WERI-Rb-1 (cell line): ENCODE data around the gene PAX4.
A peak's percentile ranks its signal among the peaks of the same experiment; 100 is the strongest.

Experiments
- DNase-seq: peaks from one replicate; pipeline ENCODE4 v3.0.0-alpha.2; 2020
- H3K27ac ChIP-seq: fragments of 250-450 bp; sonication (Bioruptor Pico); 2 replicates; pipeline ENCODE4 v1.5.1; 2020; ENCODE audit warnings: mild to moderate bottlenecking, moderate library complexity
- H3K27me3 ChIP-seq: fragments of 250-450 bp; sonication (Bioruptor Pico); 2 replicates; pipeline ENCODE4 v1.5.1; 2021; ENCODE audit warnings: mild to moderate bottlenecking, low read depth, moderate library complexity; ENCODE audit not compliant: insufficient read depth, severe bottlenecking
- H3K36me3 ChIP-seq: fragments of 250-450 bp; sonication (Bioruptor Pico); 2 replicates; pipeline ENCODE4 v1.5.1; 2020; ENCODE audit warnings: mild to moderate bottlenecking, moderate library complexity
- H3K4me3 ChIP-seq: 2 replicates; pipeline ENCODE4 v1.5.1; 2011; ENCODE audit warnings: low read depth, mild to moderate bottlenecking, control low read depth, low read length
- H3K9me3 ChIP-seq: fragments of 250-450 bp; sonication (Bioruptor Pico); 2 replicates; pipeline ENCODE4 v1.5.1; 2021; ENCODE audit warnings: mild to moderate bottlenecking, moderate library complexity; ENCODE audit not compliant: severe bottlenecking
- CTCF ChIP-seq: IDR thresholded peaks from 2 replicates; pipeline ENCODE4 v1.5.1; 2011; ENCODE audit warnings: low read depth, mild to moderate bottlenecking, control low read depth, inconsistent platforms, low read length

Gene PAX4

GRCh38 chr7:127638197-127638596 is 20.3 kb upstream of the PAX4 start:
- Histone ChIP-seq H3K27me3 (no peaks in the 10 kb centered on the region), H3K27ac (no peak overlapping the region), H3K9me3 (no peaks in the 10 kb centered on the region), H3K36me3 (no peaks in the 10 kb centered on the region), H3K4me3 (no peak overlapping the region)
- no peak for TF ChIP-seq CTCF
- DNase-seq: no peak

GRCh38 chr7:127635659-127636285 is 17.8 kb upstream of the PAX4 start:
- H3K27ac ChIP-seq: no peak overlapping the region
- no peaks in the 10 kb centered on the region for H3K27me3 ChIP-seq
- no peaks in the 10 kb centered on the region for H3K36me3 ChIP-seq
- no peaks in the 10 kb centered on the region for H3K9me3 ChIP-seq
- DNase-seq: no peak
- H3K4me3 ChIP-seq: no peak overlapping the region
- TF ChIP-seq CTCF: no peak

GRCh38 chr7:127632276-127632910 is 14.5 kb upstream of the PAX4 start:
- no peak for TF ChIP-seq CTCF
- no peaks in the 10 kb centered on the region for H3K36me3 ChIP-seq
- DNase-seq: no peak
- H3K27me3 ChIP-seq: no peaks in the 10 kb centered on the region
- no peak overlapping the region for H3K4me3 ChIP-seq
- H3K27ac ChIP-seq: no peak overlapping the region
- no peaks in the 10 kb centered on the region for H3K9me3 ChIP-seq

- peak; percentile 90 for TF ChIP-seq CTCF
- Histone ChIP-seq H3K27ac (no peak overlapping the region), H3K27me3 (no peaks in the 10 kb centered on the region), H3K9me3 (no peaks in the 10 kb centered on the region), H3K36me3 (no peaks in the 10 kb centered on the region), H3K4me3 (no peak overlapping the region)
- peak; percentile 75 for DNase-seq
Measured at GRCh38 chr7:127629268-127629854, 11.4 kb upstream of the PAX4 start.

GRCh38 chr7:127628445-127628844 is 10.5 kb upstream of the PAX4 start:
- peak; percentile 27; the same call in 1 of the 2 replicates for TF ChIP-seq CTCF

GRCh38 chr7:127625331-127625730 is 7.4 kb upstream of the PAX4 start:
- DNase-seq: no peak
- no peak for TF ChIP-seq CTCF
- Histone ChIP-seq H3K9me3 (no peaks in the 10 kb centered on the region), H3K27ac (no peak overlapping the region), H3K4me3 (no peak overlapping the region), H3K27me3 (no peaks in the 10 kb centered on the region), H3K36me3 (no peaks in the 10 kb centered on the region)

More at GRCh38 chr7:127628445-127628844, 10.5 kb upstream of the PAX4 start:
- Histone ChIP-seq H3K4me3 (no peak overlapping the region), H3K27me3 (no peaks in the 10 kb centered on the region), H3K36me3 (no peaks in the 10 kb centered on the region), H3K9me3 (no peaks in the 10 kb centered on the region), H3K27ac (no peak overlapping the region)
- no peak for DNase-seq
